Astrocyte (in vitro differentiated cells and primary cell): ENCODE measurements around the gene ADCY1. TPM values are rescaled to one million over a fixed set of nuclear protein-coding genes. Genes with fewer than 3 reads are reported as not detected.
"Not testable (repeated sequence)": the region's sequence is repeated elsewhere in the genome, so short reads cannot be mapped to it uniquely, and the experiment has no call there.

Source experiments
- DNase-seq: peaks from one replicate; pipeline ENCODE4 v3.0.0-alpha.2; 2010; ENCODE audit warnings: low read depth
- FAIRE-seq: peaks from 2 replicates; lab custom pipeline; 2011; peaks lifted over from hg19 to GRCh38; lab: Jason Lieb, UNC
- H2AFZ ChIP-seq: 2 replicates; pipeline ENCODE4 v1.6.0; 2012; ENCODE audit warnings: low read depth, low read length, inconsistent platforms
- H3K27ac ChIP-seq: 2 replicates; pipeline ENCODE4 v1.5.1; 2011; ENCODE audit warnings: low read depth, low read length, inconsistent platforms
- H3K27me3 ChIP-seq: 2 replicates; pipeline ENCODE4 v1.6.0; 2011; ENCODE audit warnings: low read length, inconsistent platforms; ENCODE audit not compliant: insufficient read depth
- H3K36me3 ChIP-seq: 2 replicates; pipeline ENCODE4 v1.5.1; 2011; ENCODE audit warnings: low read length, inconsistent platforms; ENCODE audit not compliant: insufficient read depth
- H3K4me1 ChIP-seq: 2 replicates; pipeline ENCODE4 v1.5.1; 2011; ENCODE audit warnings: low read length, inconsistent platforms; ENCODE audit not compliant: insufficient read depth
- H3K4me2 ChIP-seq: 2 replicates; pipeline ENCODE4 v1.6.0; 2012; ENCODE audit warnings: low read length, inconsistent platforms
- H3K4me3 ChIP-seq: 2 replicates; pipeline ENCODE4 v1.5.1; 2011; ENCODE audit warnings: low read depth, mild to moderate bottlenecking, low read length, inconsistent platforms; ENCODE audit not compliant: insufficient read depth
- H3K79me2 ChIP-seq: 2 replicates; pipeline ENCODE4 v1.6.0; 2012; ENCODE audit warnings: mild to moderate bottlenecking, low read length, inconsistent platforms; ENCODE audit not compliant: insufficient read depth
- H3K9ac ChIP-seq: 2 replicates; pipeline ENCODE4 v1.6.0; 2012; ENCODE audit warnings: mild to moderate bottlenecking, low read length, inconsistent platforms
- H3K9me3 ChIP-seq: 2 replicates; pipeline ENCODE4 v1.5.1; 2012; ENCODE audit warnings: low read depth, mild to moderate bottlenecking, low read length, inconsistent platforms; ENCODE audit not compliant: insufficient read depth
- H4K20me1 ChIP-seq: 2 replicates; pipeline ENCODE4 v1.6.0; 2012; ENCODE audit warnings: low read length, inconsistent platforms; ENCODE audit not compliant: insufficient read depth
- H3K27ac Mint-ChIP-seq: one replicate; pipeline ENCODE4 v1.8.0; 2021; ENCODE audit warnings: mild to moderate bottlenecking, mixed read lengths; ENCODE audit not compliant: unreplicated experiment
- H3K27me3 Mint-ChIP-seq: one replicate; pipeline ENCODE4 v1.8.0; 2021; ENCODE audit warnings: low read depth, mixed read lengths; ENCODE audit not compliant: unreplicated experiment
- H3K36me3 Mint-ChIP-seq: one replicate; pipeline ENCODE4 v1.8.0; 2021; ENCODE audit warnings: low read depth, mixed read lengths; ENCODE audit not compliant: unreplicated experiment
- H3K4me1 Mint-ChIP-seq: one replicate; pipeline ENCODE4 v1.8.0; 2021; ENCODE audit warnings: low read depth, mixed read lengths; ENCODE audit not compliant: unreplicated experiment
- H3K4me3 Mint-ChIP-seq: one replicate; pipeline ENCODE4 v1.8.0; 2021; ENCODE audit warnings: mild to moderate bottlenecking, moderate library complexity, mixed read lengths; ENCODE audit not compliant: unreplicated experiment
- H3K9me3 Mint-ChIP-seq: one replicate; pipeline ENCODE4 v1.8.0; 2021; ENCODE audit warnings: mild to moderate bottlenecking, mixed read lengths; ENCODE audit not compliant: unreplicated experiment
- total RNA-seq: library from RNA; stranded (reverse); gene quantifications from 2 replicates; pipeline ENCODE4 v1.2.1, GENCODE V29; 2021

ADCY1 gene
- total RNA-seq, 1 donor from 2014 or later, result 1.6 TPM

- not testable (repeated sequence) for H3K9ac ChIP-seq, H3K4me3 Mint-ChIP-seq, H3K79me2 ChIP-seq, H3K9me3 Mint-ChIP-seq, H3K9me3 ChIP-seq, H2AFZ ChIP-seq, H3K27ac Mint-ChIP-seq, DNase-seq, H3K27me3 ChIP-seq, H3K4me1 Mint-ChIP-seq, H3K4me2 ChIP-seq, FAIRE-seq, H3K27me3 Mint-ChIP-seq, H3K4me3 ChIP-seq, H3K27ac ChIP-seq, H4K20me1 ChIP-seq, H3K4me1 ChIP-seq
- H3K36me3 Mint-ChIP-seq, result peaks cover 18% of the 10 kb centered on the region
- peaks cover 10% of the 10 kb centered on the region for H3K36me3 ChIP-seq
Measured at GRCh38 chr7:45738920-45739319, 164.8 kb downstream of the ADCY1 start.

- H3K27ac ChIP-seq, DNase-seq, H3K4me1 Mint-ChIP-seq, H3K4me3 ChIP-seq, H3K4me3 Mint-ChIP-seq, H3K27me3 ChIP-seq, FAIRE-seq, H4K20me1 ChIP-seq, H2AFZ ChIP-seq, H3K9ac ChIP-seq, H3K9me3 ChIP-seq, H3K4me2 ChIP-seq, H3K27ac Mint-ChIP-seq, H3K4me1 ChIP-seq, H3K79me2 ChIP-seq, H3K27me3 Mint-ChIP-seq, H3K9me3 Mint-ChIP-seq: not testable (repeated sequence)
- peaks cover 20% of the 10 kb centered on the region for H3K36me3 Mint-ChIP-seq
- H3K36me3 ChIP-seq, result peaks cover 16% of the 10 kb centered on the region
Measured at GRCh38 chr7:45740573-45740972, 166.4 kb downstream of the ADCY1 start.

GRCh38 chr7:45748976-45749375 lies 174.8 kb downstream of the ADCY1 start:
- H3K79me2 ChIP-seq, H3K9ac ChIP-seq, H3K9me3 Mint-ChIP-seq, H3K27ac Mint-ChIP-seq, H3K27me3 Mint-ChIP-seq, H3K27ac ChIP-seq, H3K4me3 Mint-ChIP-seq, H3K4me3 ChIP-seq, H3K4me1 ChIP-seq, H3K36me3 Mint-ChIP-seq, H3K4me2 ChIP-seq, H3K27me3 ChIP-seq, H4K20me1 ChIP-seq, H3K4me1 Mint-ChIP-seq, H2AFZ ChIP-seq, DNase-seq, H3K9me3 ChIP-seq, FAIRE-seq: not testable (repeated sequence)
- peaks cover 12% of the 10 kb centered on the region for H3K36me3 ChIP-seq

GRCh38 chr7:45751352-45751751 lies 177.2 kb downstream of the ADCY1 start:
- not testable (repeated sequence) for H2AFZ ChIP-seq, H3K36me3 ChIP-seq, H3K9ac ChIP-seq, H3K4me3 Mint-ChIP-seq, H3K4me2 ChIP-seq, H3K27me3 ChIP-seq, H3K27me3 Mint-ChIP-seq, H3K27ac Mint-ChIP-seq, H4K20me1 ChIP-seq, H3K4me1 Mint-ChIP-seq, H3K4me3 ChIP-seq, H3K9me3 ChIP-seq, DNase-seq, H3K27ac ChIP-seq, H3K4me1 ChIP-seq, H3K36me3 Mint-ChIP-seq, H3K9me3 Mint-ChIP-seq, FAIRE-seq, H3K79me2 ChIP-seq

GRCh38 chr7:45756333-45756732 lies 182.2 kb downstream of the ADCY1 start:
- not testable (repeated sequence) for H3K27me3 ChIP-seq, H3K4me2 ChIP-seq, H3K27me3 Mint-ChIP-seq, H3K27ac ChIP-seq, FAIRE-seq, H3K9ac ChIP-seq, H4K20me1 ChIP-seq, H3K4me3 Mint-ChIP-seq, H3K4me1 ChIP-seq, H2AFZ ChIP-seq, DNase-seq, H3K27ac Mint-ChIP-seq, H3K9me3 ChIP-seq, H3K36me3 ChIP-seq, H3K4me3 ChIP-seq, H3K36me3 Mint-ChIP-seq, H3K9me3 Mint-ChIP-seq, H3K4me1 Mint-ChIP-seq
- peaks cover 10% of the 10 kb centered on the region for H3K79me2 ChIP-seq
